HFFc6 (cell line): Measurements from ENCODE around the gene PSG6. TPM values are rescaled to one million over a fixed set of nuclear protein-coding genes. Genes with fewer than 3 reads are reported as not detected.
"Not testable (repeated sequence)": the region's sequence is repeated elsewhere in the genome, so short reads cannot be mapped to it uniquely, and the experiment has no call there.

Source experiments
- DNase-seq: peaks from one replicate; pipeline ENCODE4 v3.0.0-alpha.2; 2018
- H3K27ac Mint-ChIP-seq: 2 replicates; pipeline ENCODE4 v1.8.0; 2020; ENCODE audit warnings: mild to moderate bottlenecking, mixed read lengths
- H3K27me3 Mint-ChIP-seq: 2 replicates; pipeline ENCODE4 v1.8.0; 2021; ENCODE audit warnings: mild to moderate bottlenecking, moderate library complexity, mixed read lengths; ENCODE audit not compliant: insufficient read depth
- H3K36me3 Mint-ChIP-seq: 2 replicates; pipeline ENCODE4 v1.8.0; 2021; ENCODE audit warnings: low read depth, mixed read lengths
- H3K4me1 Mint-ChIP-seq: 2 replicates; pipeline ENCODE4 v1.8.0; 2020; ENCODE audit warnings: low read depth, mixed read lengths
- H3K4me3 Mint-ChIP-seq: 2 replicates; pipeline ENCODE4 v1.8.0; 2020; ENCODE audit warnings: mild to moderate bottlenecking, moderate library complexity, mixed read lengths
- H3K9me3 Mint-ChIP-seq: 2 replicates; pipeline ENCODE4 v1.8.0; 2020; ENCODE audit warnings: mild to moderate bottlenecking, mixed read lengths
- CTCF ChIP-seq: fragments of 200-600 bp; sonication (generic); IDR thresholded peaks from 2 replicates; pipeline ENCODE4 v1.5.0; 2021; ENCODE audit warnings: antibody characterized with exemption, mild to moderate bottlenecking
- total RNA-seq, 6 experiments: library from RNA; stranded (reverse); fragmentation: NEBNext Ultra II Directional; extraction: Animal tissue kit (Norgen Biotek cat#: 25700); gene quantifications; 2 replicates in 1 of 6; 3 replicates in 5 of 6; pipeline ENCODE4 v1.2.3, GENCODE V29; 2021

Gene PSG6
- total RNA-seq, 6 experiments from 2014 or later, result 0.31 to 1.1 (median 0.99) TPM

GRCh38 chr19:42932485-42933101 lies 14.9 kb upstream of the PSG6 start:
- DNase-seq, result peak; percentile 99
- Mint-ChIP-seq H3K4me1 (peaks cover 84% of the 10 kb centered on the region), H3K4me3 (peak overlapping the region; percentile 67), H3K36me3 (peaks cover 12% of the 10 kb centered on the region), H3K27ac (peak overlapping the region; percentile 99)
- not testable (repeated sequence) for H3K27me3 Mint-ChIP-seq, H3K9me3 Mint-ChIP-seq

GRCh38 chr19:42930214-42930613 lies 12.5 kb upstream of the PSG6 start:
- H3K9me3 Mint-ChIP-seq, H3K36me3 Mint-ChIP-seq: not testable (repeated sequence)

GRCh38 chr19:42928896-42929295 lies 11.2 kb upstream of the PSG6 start:
- TF ChIP-seq CTCF, result no peak
- no peaks in the 10 kb centered on the region for H3K36me3 Mint-ChIP-seq
- no peak for DNase-seq
- no peak overlapping the region for H3K4me3 Mint-ChIP-seq
- no peak overlapping the region for H3K27ac Mint-ChIP-seq
- H3K27me3 Mint-ChIP-seq, result peaks cover 3% of the 10 kb centered on the region
- no peaks in the 10 kb centered on the region for H3K9me3 Mint-ChIP-seq
- peaks cover 58% of the 10 kb centered on the region for H3K4me1 Mint-ChIP-seq

More at GRCh38 chr19:42930214-42930613, 12.5 kb upstream of the PSG6 start:
- Mint-ChIP-seq H3K4me3 (peak overlapping the region; percentile 4; the same call in 1 of the 2 replicates), H3K27ac (peak overlapping the region; percentile 81), H3K4me1 (peaks cover 71% of the 10 kb centered on the region)
- DNase-seq, result peak; percentile 84
- peak; percentile 88 for TF ChIP-seq CTCF
- H3K27me3 Mint-ChIP-seq, result not testable (repeated sequence)

GRCh38 chr19:42926781-42927180 lies 9.1 kb upstream of the PSG6 start:
- Mint-ChIP-seq H3K4me3 (no peak overlapping the region), H3K27me3 (peaks cover 3% of the 10 kb centered on the region; the same call in 1 of the 2 replicates), H3K27ac (no peak overlapping the region), H3K4me1 (peaks cover 56% of the 10 kb centered on the region), H3K9me3 (no peaks in the 10 kb centered on the region), H3K36me3 (no peaks in the 10 kb centered on the region)
- TF ChIP-seq CTCF, result no peak
- no peak for DNase-seq

GRCh38 chr19:42923106-42923505 lies 5.4 kb upstream of the PSG6 start:
- H3K4me3 Mint-ChIP-seq, H3K36me3 Mint-ChIP-seq, H3K27me3 Mint-ChIP-seq, H3K9me3 Mint-ChIP-seq: not testable (repeated sequence)
- peak; percentile 90 for TF ChIP-seq CTCF
- peak; percentile 72 for DNase-seq
- H3K27ac Mint-ChIP-seq, result peak overlapping the region; percentile 11; the same call in 1 of the 2 replicates
- H3K4me1 Mint-ChIP-seq, result peaks cover 60% of the 10 kb centered on the region

GRCh38 chr19:42920971-42921370 lies 3.3 kb upstream of the PSG6 start:
- not testable (repeated sequence) for DNase-seq, H3K27me3 Mint-ChIP-seq, H3K4me3 Mint-ChIP-seq, H3K27ac Mint-ChIP-seq, H3K9me3 Mint-ChIP-seq
- Mint-ChIP-seq H3K4me1 (peaks cover 63% of the 10 kb centered on the region), H3K36me3 (peaks cover 12% of the 10 kb centered on the region)
